Stimulated activated CD4-positive, alpha-beta T cell treated with anti-CD3 and anti-CD28 coated beads, Interleukin-4, amount 100 ng/mL, for 4 hours (primary cell): ENCODE results near the gene BCAS4.
"Not testable (repeated sequence)": the region's sequence is repeated elsewhere in the genome, so short reads cannot be mapped to it uniquely, and the experiment has no call there.

Source experiments
- DNase-seq, 2 experiments: peaks; one replicate each; pipeline ENCODE4 v3.0.0-alpha.2; 2020

Gene BCAS4

GRCh38 chr20:50799890-50800550 is 5.2 kb downstream of the BCAS4 start:
- no peak for DNase-seq

- DNase-seq, result not testable (repeated sequence)
These were observed 6.3 kb downstream of the BCAS4 start for GRCh38 chr20:50800986-50801746.

GRCh38 chr20:50801747-50802125 is 6.9 kb downstream of the BCAS4 start:
- no peak for DNase-seq

DNA sequence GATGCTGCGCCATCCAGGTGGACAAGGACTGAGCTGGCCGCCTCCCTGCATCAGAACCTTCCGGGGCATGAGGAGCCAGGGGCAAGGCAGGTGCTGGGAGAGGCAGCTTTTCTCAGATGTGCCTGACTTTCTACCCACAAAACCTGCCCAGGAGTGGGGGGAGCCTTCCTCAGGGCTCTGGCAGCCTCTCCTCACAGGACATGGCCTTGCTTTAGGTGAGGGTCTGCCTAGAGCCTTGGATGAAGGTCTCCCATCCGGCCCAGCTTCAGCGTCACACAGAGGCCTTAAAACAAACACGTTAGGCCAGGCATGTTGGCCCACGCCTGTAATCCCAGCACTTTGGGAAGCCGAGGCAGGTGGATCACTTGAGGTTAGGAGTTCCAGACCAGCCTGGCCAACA is 7.4 kb downstream of the BCAS4 start:
- DNase-seq, result no peak

DNA sequence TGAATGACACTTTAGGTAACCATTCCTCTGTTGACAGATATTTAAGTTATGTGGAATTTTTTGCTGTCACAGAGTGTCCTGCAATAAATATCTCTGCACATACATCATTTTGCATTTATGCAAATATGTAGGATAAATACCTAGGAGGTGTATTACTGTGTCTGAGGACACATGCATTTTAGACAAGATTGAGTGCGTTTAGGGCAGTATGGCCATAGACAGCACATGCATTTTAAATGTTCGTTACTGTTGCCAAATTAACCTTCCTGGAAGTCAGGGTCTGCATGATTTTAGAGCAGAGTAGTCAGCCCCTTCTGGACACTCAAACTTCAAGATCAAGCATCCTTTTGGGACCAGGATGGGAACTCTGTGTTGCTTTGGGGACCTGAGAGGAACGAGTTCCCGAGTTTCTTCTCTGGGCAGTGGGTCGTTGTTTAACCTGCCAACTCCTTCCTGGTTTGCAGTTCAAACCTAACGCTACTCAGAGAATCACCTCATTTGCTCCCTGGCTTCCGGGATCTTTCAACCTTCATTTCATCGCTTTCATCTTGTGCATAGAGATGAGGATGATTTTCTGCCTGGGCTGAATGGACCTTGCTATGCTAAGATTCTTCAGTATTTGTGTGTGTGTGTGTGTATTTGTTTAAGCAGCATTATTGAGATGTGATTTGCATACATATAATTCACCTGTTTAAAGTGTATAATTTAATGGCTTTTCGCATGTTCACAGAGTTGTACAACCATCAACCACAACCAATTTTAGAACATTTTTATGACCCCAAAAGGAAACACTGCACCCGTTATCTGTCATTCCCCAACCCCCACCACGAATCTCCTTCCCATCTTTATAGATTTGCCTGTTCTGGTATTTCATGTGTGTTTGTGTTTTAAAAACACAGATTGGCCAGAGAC is 9.8 kb downstream of the BCAS4 start:
- no peak for DNase-seq

GRCh38 chr20:50805349-50805684 is 10.5 kb downstream of the BCAS4 start:
- no peak for DNase-seq

- DNase-seq, result no peak
These were observed 11.4 kb downstream of the BCAS4 start for GRCh38 chr20:50806126-50806768.

DNA sequence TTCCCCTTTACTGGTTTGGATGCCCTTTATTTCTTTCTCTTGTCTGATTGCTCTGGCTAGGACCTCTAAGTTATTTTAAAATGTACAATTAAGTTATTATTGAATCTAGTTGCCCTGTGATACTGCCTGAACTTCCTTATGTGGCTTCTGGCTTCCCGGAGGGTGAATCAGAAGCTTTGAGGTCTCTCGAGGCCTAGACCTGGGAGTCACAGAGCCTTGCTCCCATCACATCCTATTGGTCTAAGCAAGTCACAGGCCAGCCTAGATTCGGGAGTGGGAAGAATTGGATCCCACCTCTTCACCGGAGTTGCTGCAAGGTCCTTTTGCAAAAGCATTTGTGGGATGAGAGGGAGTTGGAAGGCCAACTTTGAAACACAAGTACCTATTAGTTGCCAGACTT is 15.2 kb downstream of the BCAS4 start:
- DNase-seq, result no peak

- no peak for DNase-seq
These were observed 16.0 kb downstream of the BCAS4 start for GRCh38 chr20:50810842-50811241.

- DNase-seq, result no peak
These were observed 18.3 kb downstream of the BCAS4 start for GRCh38 chr20:50813101-50813643.

GRCh38 chr20:50813801-50814200 is 18.9 kb downstream of the BCAS4 start:
- no peak for DNase-seq

GRCh38 chr20:50814438-50815161 is 19.7 kb downstream of the BCAS4 start:
- DNase-seq, result no peak

- DNase-seq, result no peak
These were observed 20.5 kb downstream of the BCAS4 start for GRCh38 chr20:50815162-50815989.

DNA sequence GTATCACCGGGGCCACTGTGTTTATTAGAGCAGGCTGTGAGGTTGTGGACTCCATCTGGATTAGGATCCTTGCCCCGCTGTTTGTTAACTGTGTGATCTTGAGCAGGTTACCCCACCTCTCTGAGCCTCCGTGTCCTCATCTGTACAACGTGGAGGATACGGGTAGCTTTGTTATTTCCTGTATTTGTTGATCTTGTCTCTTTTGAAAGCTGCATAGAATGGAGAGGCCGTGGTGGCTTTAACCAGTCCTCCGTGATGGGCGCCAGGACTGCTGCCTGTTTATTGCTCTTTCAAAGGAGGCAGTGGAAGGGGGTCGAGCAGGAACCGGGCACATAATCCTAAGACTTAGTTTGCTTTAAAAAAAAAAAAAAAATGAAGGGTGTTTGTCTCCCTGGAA is 22.9 kb downstream of the BCAS4 start:
- DNase-seq, result no peak

GRCh38 chr20:50819349-50819748 is 24.5 kb downstream of the BCAS4 start:
- no peak for DNase-seq

DNA sequence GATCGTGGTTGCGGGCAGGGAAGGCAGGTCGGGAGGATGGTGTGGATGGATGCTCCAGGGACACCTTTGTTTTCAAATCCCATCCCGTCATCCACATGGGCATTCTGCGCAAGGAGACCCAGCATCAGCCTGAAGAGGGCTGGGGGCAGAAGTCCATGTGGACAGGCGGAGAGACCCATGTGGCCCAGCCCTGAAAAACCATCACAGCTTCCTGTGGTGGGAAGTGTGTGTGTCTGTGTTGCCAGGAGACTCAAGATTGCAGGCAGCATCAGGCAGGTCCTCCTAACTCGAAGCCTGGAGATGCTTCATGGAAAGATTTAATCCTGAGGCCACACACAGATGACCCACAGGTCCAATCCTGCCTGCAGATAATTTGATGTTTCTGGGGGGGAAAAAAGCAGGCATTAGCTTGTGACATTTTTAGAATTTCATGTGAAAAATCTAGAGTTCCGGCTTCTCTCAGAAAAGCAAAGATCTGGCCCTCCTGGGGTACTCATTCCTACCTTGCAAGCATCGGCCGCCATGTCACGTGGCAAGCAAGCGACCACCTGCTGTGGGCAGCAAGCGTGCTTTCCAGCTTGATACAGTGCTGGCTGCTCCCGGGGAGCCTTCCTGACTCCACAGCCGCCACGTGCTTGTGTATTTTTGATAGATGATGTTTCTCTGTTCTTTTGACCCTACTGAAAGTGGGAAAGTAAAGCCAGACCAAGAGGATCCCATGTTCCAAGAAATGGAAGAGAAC is 25.8 kb downstream of the BCAS4 start:
- DNase-seq, result no peak

GRCh38 chr20:50821257-50821921 is 26.5 kb downstream of the BCAS4 start:
- no peak for DNase-seq

GRCh38 chr20:50821994-50822393 is 27.1 kb downstream of the BCAS4 start:
- no peak for DNase-seq

GRCh38 chr20:50823319-50823718 is 28.5 kb downstream of the BCAS4 start:
- DNase-seq, result no peak

GRCh38 chr20:50824137-50824536 is 29.3 kb downstream of the BCAS4 start:
- DNase-seq, result no peak
